Measurements from ENCODE around the gene TSPAN17.

Gene TSPAN17

GRCh38 chr5:176704817-176705216 lies 57.5 kb downstream of the TSPAN17 start:
- in situ Hi-C loops (cut with HindIII; ENCODE audit: low sequenced_read_pairs): no loop called here
- no peak for DNase-seq (ENCODE audit: low read depth, low spot score)
- TF ChIP-seq CTCF (IDR thresholded peaks at IDR 0.05; ENCODE audit: low read depth, low read length): no peak
- H3K4me3 ChIP-seq (ENCODE audit: low read depth, low read length): no peak overlapping the region

Data from astrocyte of the spinal cord (primary cell).